Aorta (tissue), 5 donors: ENCODE data around the gene PGS1. TPM values are rescaled to one million over a fixed set of nuclear protein-coding genes. Genes with fewer than 3 reads are reported as not detected.

Experiments
- ATAC-seq: fragments of 200-7000 bp; cut with Tn5 transposase; one replicate; pipeline ENCODE4 v1.9.1; 2022; ENCODE audit warnings: moderate library complexity; ENCODE audit not compliant: low FRiP score
- DNase-seq, 2 donors: peaks; one replicate each; pipeline ENCODE4 v3.0.0-alpha.2; 2020
- H3K27ac ChIP-seq, 2 donors: one replicate each; pipeline ENCODE4 v1.5.1; 2013; ENCODE audit warnings: low read length in 2 of 2, mild to moderate bottlenecking in 2 of 2, moderate library complexity in 2 of 2, control low read depth in 1 of 2, inconsistent platforms in 1 of 2, low read depth in 1 of 2
- H3K27me3 ChIP-seq, 2 donors: one replicate each; pipeline ENCODE4 v1.6.1; 2013; ENCODE audit warnings: control low read depth in 1 of 2, low read length in 1 of 2, mild to moderate bottlenecking in 1 of 2, moderate library complexity in 1 of 2; ENCODE audit not compliant: insufficient read depth in 2 of 2, control insufficient read depth in 1 of 2
- H3K36me3 ChIP-seq, 2 donors: one replicate each; pipeline ENCODE4 v1.6.1; 2013; ENCODE audit warnings: control low read depth in 1 of 2, low read length in 1 of 2, mild to moderate bottlenecking in 1 of 2; ENCODE audit not compliant: insufficient read depth in 2 of 2, control insufficient read depth in 1 of 2
- H3K4me1 ChIP-seq, 2 donors: one replicate each; pipeline ENCODE4 v1.6.1; 2013; ENCODE audit warnings: low read length in 2 of 2, control low read depth in 1 of 2, mild to moderate bottlenecking in 1 of 2, moderate library complexity in 1 of 2; ENCODE audit not compliant: insufficient read depth in 2 of 2, control insufficient read depth in 1 of 2
- H3K4me3 ChIP-seq, 2 donors: one replicate each; pipeline ENCODE4 v1.5.1; 2013; ENCODE audit warnings: low read length in 2 of 2, control low read depth in 1 of 2, mild to moderate bottlenecking in 1 of 2
- H3K9me3 ChIP-seq: one replicate; pipeline ENCODE4 v1.6.1; 2013; ENCODE audit warnings: mild to moderate bottlenecking, low read length; ENCODE audit not compliant: control insufficient read depth
- WGBS, 2 donors: extraction: QIAGEN DNeasy Blood & Tissue Kit; methylation state at CpG; one replicate each; pipeline ENCODE4 v1.1.7; 2013; 5-methylcytosine and 5-hydroxymethylcytosine counted together
- intact Hi-C, 2 donors: fragments of 100-400 bp; cut with DNase I; formaldehyde crosslinking; loops; one replicate each; pipeline versions ENCODE4 v1.14.2 to v1.15.0; 2022
- polyA plus RNA-seq, 2 donors: library from polyadenylated mRNA; stranded (reverse); fragments of 200-250 nt; gene quantifications; one replicate each; pipeline ENCODE4 v1.2.3, GENCODE V29; 2013
- total RNA-seq, 2 donors: library from RNA; stranded (reverse); fragmentation: NEBNext Ultra II Directional; extraction: Animal tissue kit (Norgen Biotek cat#: 25700); gene quantifications; one replicate each; pipeline ENCODE4 v1.2.1, GENCODE V29; 2021
- donor health status: healthy with polysubstance abuse.
- donor health status: Bipolar disorder and iron deficiency.
- donor health status: DM: no; HTN: no; CAD: no.
- donor health status: DM: no; HTN: no; CAD: no.
- donor health status: DM: yes; HTN: yes; CAD: no.

PGS1 gene
- total and polyA plus RNA-seq, 4 donors = 9.9 to 67.0 (median 38.4) TPM

- 96 to 100% methylated on average over 2 of the region's 2 CpGs for WGBS, 2 donors
- H3K27me3 ChIP-seq = no peaks in the 10 kb centered on the region
- H3K4me3 ChIP-seq = no peak overlapping the region
- ATAC-seq = no peak
- H3K4me1 ChIP-seq = peaks cover 2 to 4% of the 10 kb centered on the region in 2 donors
- intact Hi-C loops = no loop called here
- H3K36me3 ChIP-seq = peaks cover 0 to 9% of the 10 kb centered on the region in 2 donors
- H3K9me3 ChIP-seq = no peaks in the 10 kb centered on the region
- H3K27ac ChIP-seq = no peak overlapping the region
- no peak for DNase-seq
Measured at GRCh38 chr17:78395155-78395554, 16.7 kb downstream of the PGS1 start.

- H3K27me3 ChIP-seq = no peaks in the 10 kb centered on the region
- DNase-seq (peak; percentile 78 to 87), ATAC-seq (peak; percentile 59)
- peaks cover 0 to 12% of the 10 kb centered on the region in 2 donors for H3K36me3 ChIP-seq
- H3K27ac ChIP-seq = peak overlapping the region; percentile 1 to 96
- no peak overlapping the region for H3K4me3 ChIP-seq
- intact Hi-C loops = loop anchor here in 1 of 2 donors (1.0 kb wide), 2 partner anchors 36 to 82 kb away; partner anchors contain the start of gene SOCS3
- H3K4me1 ChIP-seq = peaks cover 2 to 4% of the 10 kb centered on the region in 2 donors
- H3K9me3 ChIP-seq = no peaks in the 10 kb centered on the region
- 6 to 10% methylated on average over 14 of the region's 14 CpGs for WGBS, 2 donors
Measured at GRCh38 chr17:78396441-78397337, 18.2 kb downstream of the PGS1 start.

- peak; percentile 77 to 86 for DNase-seq
- peaks cover 0 to 12% of the 10 kb centered on the region in 2 donors for H3K36me3 ChIP-seq
- intact Hi-C loops = loop anchor here in 1 of 2 donors (1.0 to 2.0 kb wide), 3 partner anchors 23 to 83 kb away; partner anchors contain the start of gene SOCS3
- H3K27ac ChIP-seq = peak overlapping the region in 1 of 2 donors; percentile 96
- H3K4me3 ChIP-seq = no peak overlapping the region
- peak; percentile 82 for ATAC-seq
- peaks cover 2 to 4% of the 10 kb centered on the region in 2 donors for H3K4me1 ChIP-seq
- WGBS, 2 donors = 6 to 7% methylated on average over 13 of the region's 13 CpGs
- no peaks in the 10 kb centered on the region for H3K9me3 ChIP-seq
- H3K27me3 ChIP-seq = no peaks in the 10 kb centered on the region
Measured at GRCh38 chr17:78397681-78398101, 19.2 kb downstream of the PGS1 start.

- intact Hi-C loops = loop anchor here in 1 of 2 donors (2.0 kb wide), 1 partner anchor 22 kb away; no protein-coding TSS in a partner anchor
- WGBS, 2 donors = 37 to 49% methylated on average over 3 of the region's 3 CpGs
- ATAC-seq = no peak
- no peak for DNase-seq
- H3K9me3 ChIP-seq = no peaks in the 10 kb centered on the region
- H3K4me3 ChIP-seq = no peak overlapping the region
- no peak overlapping the region for H3K27ac ChIP-seq
- no peaks in the 10 kb centered on the region for H3K27me3 ChIP-seq
- peaks cover 2 to 4% of the 10 kb centered on the region in 2 donors for H3K4me1 ChIP-seq
- peaks cover 0 to 12% of the 10 kb centered on the region in 2 donors for H3K36me3 ChIP-seq
Measured at GRCh38 chr17:78398390-78398789, 19.9 kb downstream of the PGS1 start.

GRCh38 chr17:78399028-78399692 is 20.7 kb downstream of the PGS1 start:
- Histone ChIP-seq H3K9me3 (no peaks in the 10 kb centered on the region), H3K27me3 (no peaks in the 10 kb centered on the region), H3K27ac (no peak overlapping the region), H3K36me3 (peaks cover 0 to 15% of the 10 kb centered on the region in 2 donors), H3K4me1 (peaks cover 2 to 4% of the 10 kb centered on the region in 2 donors), H3K4me3 (no peak overlapping the region)
- intact Hi-C loops = loop anchor here in 1 of 2 donors (2.0 kb wide), 1 partner anchor 22 kb away; no protein-coding TSS in a partner anchor
- WGBS, 2 donors = 85% methylated on average over 28 of the region's 28 CpGs
- ATAC-seq (no peak), DNase-seq (no peak)

- H3K4me1 ChIP-seq = peaks cover 2 to 4% of the 10 kb centered on the region in 2 donors
- H3K9me3 ChIP-seq = no peaks in the 10 kb centered on the region
- DNase-seq (no peak), ATAC-seq (no peak)
- 80 to 81% methylated on average over 6 of the region's 6 CpGs for WGBS, 2 donors
- no peak overlapping the region for H3K27ac ChIP-seq
- intact Hi-C loops = loop anchor here in 1 of 2 donors (2.0 kb wide), 1 partner anchor 21 kb away; no protein-coding TSS in a partner anchor
- no peaks in the 10 kb centered on the region for H3K27me3 ChIP-seq
- peaks cover 0 to 15% of the 10 kb centered on the region in 2 donors for H3K36me3 ChIP-seq
- no peak overlapping the region for H3K4me3 ChIP-seq
Measured at GRCh38 chr17:78399693-78400144, 21.3 kb downstream of the PGS1 start.

- intact Hi-C loops = no loop called here
- Histone ChIP-seq H3K27ac (no peak overlapping the region), H3K4me1 (peaks cover 2 to 4% of the 10 kb centered on the region in 2 donors), H3K36me3 (peaks cover 0 to 15% of the 10 kb centered on the region in 2 donors), H3K9me3 (no peaks in the 10 kb centered on the region), H3K4me3 (no peak overlapping the region), H3K27me3 (no peaks in the 10 kb centered on the region)
- WGBS, 2 donors = 90 to 91% methylated on average over 17 of the region's 17 CpGs
- no peak for DNase-seq
- no peak for ATAC-seq
Measured at GRCh38 chr17:78400581-78401240, 22.3 kb downstream of the PGS1 start.

- H3K27ac ChIP-seq = no peak overlapping the region
- no peaks in the 10 kb centered on the region for H3K27me3 ChIP-seq
- intact Hi-C loops = no loop called here
- DNase-seq (no peak), ATAC-seq (no peak)
- H3K36me3 ChIP-seq = peaks cover 0 to 15% of the 10 kb centered on the region in 2 donors
- peaks cover 2 to 3% of the 10 kb centered on the region in 2 donors for H3K4me1 ChIP-seq
- no peak overlapping the region for H3K4me3 ChIP-seq
- WGBS, 2 donors = 65 to 68% methylated on average over 6 of the region's 6 CpGs
- no peaks in the 10 kb centered on the region for H3K9me3 ChIP-seq
Measured at GRCh38 chr17:78401246-78401645, 22.8 kb downstream of the PGS1 start.
